ENCODE results near the gene HDAC1.
"Not testable (repeated sequence)": the region's sequence is repeated elsewhere in the genome, so short reads cannot be mapped to it uniquely, and the experiment has no call there.

HDAC1 gene

DNA sequence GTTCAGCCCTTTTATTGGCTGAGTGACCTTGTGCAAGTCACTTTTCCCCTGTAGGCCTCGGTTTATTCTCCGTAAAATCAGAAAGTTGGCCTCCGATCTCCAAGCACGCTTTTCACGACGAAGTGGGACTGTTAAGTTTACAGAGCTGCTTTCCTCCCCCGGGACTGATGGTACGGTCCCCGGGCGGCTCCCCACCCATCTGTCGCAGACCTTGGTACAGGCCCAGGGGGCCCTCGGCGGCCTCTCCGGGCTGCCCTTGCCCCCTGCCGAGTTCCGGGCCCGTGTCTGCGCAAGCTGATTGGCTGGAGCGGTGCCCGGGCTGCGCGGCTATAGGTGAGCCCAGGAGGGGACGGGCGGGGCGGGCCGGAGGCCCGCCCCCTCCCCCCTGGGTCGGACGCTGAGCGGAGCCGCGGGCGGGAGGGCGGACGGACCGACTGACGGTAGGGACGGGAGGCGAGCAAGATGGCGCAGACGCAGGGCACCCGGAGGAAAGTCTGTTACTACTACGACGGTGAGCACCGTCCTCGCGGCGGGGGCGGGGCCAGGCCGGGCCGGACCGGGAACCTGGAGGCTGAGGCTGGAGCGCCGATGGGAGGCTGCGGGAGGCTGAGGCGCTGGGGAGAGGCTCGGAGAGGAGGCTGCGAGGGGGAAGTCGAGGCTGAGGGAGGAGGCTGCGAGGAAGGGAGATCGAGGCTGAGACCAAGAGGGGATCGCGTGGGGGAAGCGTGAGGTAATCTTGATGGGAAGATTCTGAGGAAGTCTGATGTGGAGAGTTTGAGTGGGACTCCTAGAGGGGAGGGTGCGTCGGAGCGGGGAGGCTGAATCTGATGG is at the start of gene HDAC1:
Gene HDAC1 (plus strand): TSS at position 376 of the 831 bp plus-strand sequence. CDS start 87 bp downstream, at position 463.
- peak; percentile 91 to 97 (median 97) for DNase-seq (ENCODE audit: low read depth in 3 of 3)

DNA sequence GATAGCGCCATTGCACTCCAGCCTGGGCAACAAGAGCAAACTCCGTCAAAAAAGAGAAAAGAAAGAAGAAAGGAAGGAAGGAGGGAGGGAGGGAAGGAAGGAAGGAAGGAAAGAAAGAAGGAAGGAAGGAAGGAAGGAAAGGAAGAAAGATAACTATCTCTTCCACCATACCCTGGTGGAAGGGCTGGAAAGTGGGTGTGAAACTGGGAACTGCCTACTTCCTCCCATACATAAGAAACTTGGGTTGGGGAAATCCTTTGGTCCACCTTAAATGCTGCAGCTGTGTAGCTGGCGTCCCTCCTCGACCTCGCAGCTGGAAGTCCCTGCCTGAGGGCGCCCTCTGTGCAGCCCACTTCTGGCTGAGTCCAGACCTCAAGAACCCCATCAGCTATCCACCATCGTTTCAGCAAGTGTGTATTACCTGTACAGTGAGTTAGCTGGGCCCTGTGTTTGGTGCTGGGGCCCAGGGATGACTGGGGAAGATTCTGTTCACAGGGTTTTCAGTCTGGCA is 49.5 kb upstream of the HDAC1 start:
- DNase-seq (ENCODE audit: low read depth in 3 of 3), result no peak

DNA sequence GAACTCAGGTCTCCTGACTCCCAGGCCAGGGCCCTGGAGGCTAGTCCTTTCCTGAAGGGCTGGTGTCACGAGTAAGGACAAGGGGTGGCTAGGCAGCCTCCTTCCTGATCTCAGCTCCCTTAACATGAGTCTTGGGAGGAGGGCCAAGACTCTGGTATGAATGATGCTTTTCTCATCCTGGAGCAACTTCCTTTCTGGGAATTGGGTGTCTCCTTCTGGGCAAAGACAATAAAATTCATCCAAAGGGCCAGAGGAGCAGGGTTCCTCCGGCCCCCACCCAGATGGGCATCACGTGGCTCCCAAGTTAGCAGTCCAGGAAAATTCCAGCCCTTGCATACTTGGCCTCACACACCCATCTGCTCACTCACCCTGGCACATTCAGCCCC is 45.0 kb upstream of the HDAC1 start, which contains the start of gene FAM167B:
Gene FAM167B (plus strand): TSS at position 335 of the 386 bp plus-strand sequence. CDS start 200 bp downstream, outside the sequence.
- DNase-seq (ENCODE audit: low read depth in 3 of 3), result no peak

DNA sequence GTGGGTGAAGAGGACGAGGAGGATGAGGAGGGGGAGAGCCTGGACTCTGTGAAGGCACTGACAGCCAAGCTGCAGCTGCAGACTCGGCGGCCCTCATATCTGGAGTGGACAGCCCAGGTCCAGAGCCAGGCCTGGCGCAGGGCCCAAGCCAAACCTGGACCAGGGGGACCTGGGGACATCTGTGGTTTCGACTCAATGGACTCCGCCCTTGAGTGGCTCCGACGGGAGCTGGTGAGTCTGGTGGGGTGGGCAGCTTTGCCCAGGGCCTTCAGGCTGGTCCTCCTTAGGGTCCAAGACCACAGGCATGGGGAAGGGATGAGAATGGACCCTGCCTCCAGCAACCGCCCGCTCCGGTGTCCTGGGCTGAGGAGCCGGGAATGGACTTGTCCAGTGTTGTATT is 44.4 kb upstream of the HDAC1 start:
- no peak for DNase-seq (ENCODE audit: low read depth in 3 of 3)

DNA sequence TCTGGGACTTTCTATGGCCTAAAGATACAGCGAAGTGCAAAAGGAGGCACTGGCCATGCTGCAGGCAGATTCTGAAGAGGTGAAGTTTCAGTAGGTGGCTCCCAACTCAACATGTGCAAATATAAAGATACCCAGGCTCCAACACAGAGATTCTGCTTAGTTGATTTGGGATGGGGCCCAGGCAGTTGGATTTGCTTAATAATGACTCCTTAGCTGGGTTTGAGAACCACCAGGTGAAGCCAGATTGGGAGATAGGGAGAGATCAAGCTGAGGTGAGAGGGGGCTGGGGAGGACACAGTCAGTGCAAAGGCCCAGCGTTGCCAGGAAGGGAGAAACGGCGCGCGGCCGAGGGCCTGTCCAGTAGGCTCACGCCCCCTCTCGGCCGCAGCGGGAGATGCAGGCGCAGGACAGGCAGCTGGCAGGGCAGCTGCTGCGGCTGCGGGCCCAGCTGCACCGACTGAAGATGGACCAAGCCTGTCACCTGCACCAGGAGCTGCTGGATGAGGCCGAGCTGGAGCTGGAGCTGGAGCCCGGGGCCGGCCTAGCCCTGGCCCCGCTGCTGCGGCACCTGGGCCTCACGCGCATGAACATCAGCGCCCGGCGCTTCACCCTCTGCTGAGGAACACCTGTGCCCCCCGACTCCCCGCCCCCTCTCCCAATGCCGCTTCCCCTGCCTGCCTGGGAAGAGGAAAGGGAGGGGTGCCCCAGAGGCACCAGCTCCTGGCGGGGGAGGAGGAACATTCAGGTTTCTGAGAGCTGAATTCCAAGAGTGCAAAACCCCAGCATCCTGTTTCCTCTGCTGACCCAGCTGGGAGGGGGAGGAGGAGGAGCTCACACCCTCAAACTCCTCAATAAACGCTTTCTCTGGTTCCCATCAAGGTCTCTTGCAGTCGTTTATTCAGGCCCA is 43.6 kb upstream of the HDAC1 start:
- DNase-seq (ENCODE audit: low read depth in 3 of 3), result peak; percentile 63 to 86 (median 64)

DNA sequence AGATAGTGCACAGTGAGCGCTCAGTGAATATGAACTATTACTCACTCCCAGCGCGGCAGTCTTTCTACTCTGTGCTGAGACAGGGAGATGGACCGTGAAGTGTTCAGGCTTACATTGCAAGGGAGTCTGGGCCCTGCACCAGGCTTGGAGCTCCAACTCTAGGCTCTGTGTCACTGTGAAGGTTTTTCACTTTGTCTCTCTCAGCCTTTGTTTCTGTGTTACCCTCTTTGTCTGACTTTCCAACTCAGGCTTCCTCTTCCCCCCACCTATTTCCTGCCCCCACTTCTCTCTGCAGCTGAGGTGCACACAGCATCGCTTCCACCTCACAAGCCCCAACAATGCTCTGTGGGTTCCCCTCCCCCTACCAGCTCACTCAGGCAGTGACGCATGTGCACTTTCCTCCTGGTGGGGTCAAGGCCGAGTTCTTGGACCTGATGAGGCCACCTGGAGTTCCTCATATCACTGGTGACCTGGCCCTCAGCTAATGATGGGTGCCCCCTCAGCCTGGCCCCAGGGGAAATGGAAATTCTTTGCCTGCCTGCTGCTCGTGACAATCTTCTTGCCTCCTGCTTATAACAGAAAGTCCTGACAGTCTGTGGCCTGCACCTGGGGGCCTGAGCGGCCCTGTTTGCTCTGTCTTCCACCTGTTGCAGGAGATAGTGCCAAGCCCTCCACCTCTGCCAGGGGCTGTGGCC is 41.9 kb upstream of the HDAC1 start:
- DNase-seq (ENCODE audit: low read depth in 3 of 3), result peak; percentile 54 to 79 (median 60)

DNA sequence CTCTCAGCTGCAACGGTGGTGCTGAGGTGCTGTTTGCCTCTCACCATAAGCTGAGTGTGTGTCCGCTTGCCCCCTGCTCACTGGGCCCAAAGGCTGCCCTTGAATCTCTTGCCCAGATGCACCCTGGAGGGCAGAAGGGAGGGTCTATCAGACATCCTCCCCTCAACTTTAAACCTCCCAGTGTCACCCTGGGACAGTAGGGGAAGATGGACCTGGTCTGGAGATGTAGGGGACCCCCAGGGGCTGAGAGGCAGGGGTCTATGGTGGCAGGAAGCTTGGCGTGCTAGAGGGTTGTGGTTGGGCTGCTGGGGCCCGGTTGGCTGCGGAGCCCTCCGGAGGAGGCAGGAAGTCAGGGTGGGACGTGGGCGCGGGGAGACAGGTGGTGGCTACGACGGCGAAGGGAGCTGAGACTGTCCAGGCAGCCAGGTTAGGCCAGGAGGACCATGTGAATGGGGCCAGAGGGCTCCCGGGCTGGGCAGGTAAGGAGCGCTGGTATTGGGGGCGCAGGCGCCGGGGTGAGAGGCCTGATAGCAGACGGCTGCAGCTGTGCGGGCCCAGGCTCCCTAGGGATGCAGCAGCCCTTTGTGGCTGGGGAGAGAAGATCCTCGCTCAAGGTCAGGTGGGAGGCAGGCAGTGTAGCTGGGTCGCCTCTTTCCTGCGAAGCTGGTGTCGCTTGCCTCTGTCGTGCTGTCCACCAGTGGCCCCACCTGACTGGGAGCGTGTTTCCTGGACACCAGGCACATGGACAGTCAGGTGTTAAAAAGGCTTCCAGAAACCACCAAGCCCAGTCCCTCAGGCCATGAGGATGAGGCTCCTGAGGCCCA is 40.8 kb upstream of the HDAC1 start, which contains the start of gene LCK:
Gene LCK (plus strand): TSS at position 373 of the 824 bp plus-strand sequence. CDS start 23,065 bp downstream, outside the sequence.
- DNase-seq (ENCODE audit: low read depth in 3 of 3), result peak in 2 of 3 experiments; percentile 48 to 78

DNA sequence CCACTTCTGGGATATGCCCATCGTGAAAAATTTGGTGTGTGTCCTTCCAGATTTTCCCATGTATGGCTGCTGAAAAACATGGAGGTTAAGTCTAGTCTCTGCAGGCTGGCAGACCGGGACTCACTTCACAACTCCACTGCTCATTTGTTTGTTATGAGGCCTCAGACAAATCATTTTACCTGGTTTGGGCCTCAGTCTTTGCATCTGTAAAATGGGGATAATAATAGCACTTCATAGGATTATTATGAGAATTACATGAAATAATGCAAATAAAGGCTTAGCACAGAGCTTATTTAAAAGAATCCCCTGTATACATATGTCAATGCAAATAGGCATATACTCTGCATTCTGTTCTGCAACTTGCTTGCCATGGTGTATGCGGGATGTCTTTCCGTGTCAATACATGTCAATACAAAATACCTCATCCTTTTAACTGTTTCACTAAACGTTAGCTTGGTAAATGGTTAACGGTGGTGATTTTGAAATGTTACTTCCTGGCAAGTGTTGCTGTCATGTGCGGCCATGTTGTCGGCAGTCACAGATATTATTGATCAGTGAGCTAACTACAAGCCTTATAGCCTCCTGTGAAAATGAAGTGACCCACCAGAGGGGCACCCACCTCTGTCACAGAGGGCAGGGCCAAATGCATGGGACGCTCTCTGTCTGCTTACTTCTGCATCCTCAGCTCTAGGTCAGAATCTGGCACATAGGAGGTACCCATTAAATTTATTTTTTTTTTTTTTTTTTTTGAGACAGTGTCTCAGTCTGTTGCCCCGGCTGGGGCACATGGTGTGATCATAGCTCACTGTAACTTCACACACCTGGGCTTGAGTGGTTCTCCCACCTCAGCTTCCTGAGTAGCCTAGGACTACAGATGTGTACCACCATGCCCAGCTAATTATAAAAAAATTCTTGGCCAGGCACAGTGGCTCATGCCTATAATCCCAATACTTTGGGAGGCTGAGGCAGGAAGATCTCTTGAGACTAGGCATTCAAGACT is 36.5 kb upstream of the HDAC1 start:
- DNase-seq (ENCODE audit: low read depth in 3 of 3), result no peak

DNA sequence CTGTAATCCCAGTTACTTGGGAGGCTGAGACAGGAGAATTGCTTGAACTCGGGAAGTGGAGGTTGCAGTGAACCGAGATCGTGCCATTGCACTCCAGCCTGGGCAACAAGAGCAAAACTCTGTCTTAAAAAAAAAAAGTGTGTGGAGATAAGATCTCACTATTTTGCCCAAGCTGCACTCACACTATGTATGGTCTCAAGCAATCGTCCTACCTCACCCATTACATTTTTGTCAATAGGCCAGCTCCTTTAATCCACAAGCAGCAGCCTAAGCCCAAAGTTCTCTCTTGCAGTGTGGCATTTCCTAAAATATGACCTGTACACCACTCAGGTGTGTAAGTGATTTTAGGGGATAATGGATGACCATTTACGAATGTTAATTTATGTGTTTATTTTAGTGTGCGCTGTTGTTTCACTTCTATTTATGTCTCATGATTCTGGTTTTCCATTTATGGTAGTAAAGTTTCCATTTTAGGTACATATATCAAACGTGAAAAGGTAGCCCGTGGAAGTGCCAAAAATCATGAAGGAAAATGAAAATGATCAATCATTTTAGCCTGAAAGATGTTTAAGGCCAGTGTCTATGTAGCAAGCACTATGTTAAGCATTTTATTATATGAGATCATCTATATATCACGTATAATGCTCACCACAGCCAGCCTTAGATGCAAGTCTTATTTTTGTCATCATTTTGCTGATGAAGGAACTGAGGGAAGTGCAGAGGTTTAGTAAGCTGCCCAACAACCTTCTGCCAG is 35.2 kb upstream of the HDAC1 start:
- no peak for DNase-seq (ENCODE audit: low read depth in 3 of 3)

DNA sequence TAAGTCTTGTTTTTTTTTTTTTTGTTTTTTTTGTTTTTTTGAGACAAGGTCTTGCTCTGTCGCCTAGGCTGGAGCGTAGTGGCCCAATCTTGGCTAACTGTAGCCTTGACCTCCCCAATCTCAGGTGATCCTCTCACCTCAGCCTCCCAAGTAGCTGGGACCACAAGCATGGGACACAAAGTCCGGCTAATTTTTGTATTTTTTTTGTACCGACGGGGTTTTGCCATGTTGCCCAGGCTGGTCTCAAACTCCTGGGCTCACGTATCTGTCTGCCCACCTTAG is 34.7 kb upstream of the HDAC1 start:
- no peak for DNase-seq (ENCODE audit: low read depth in 3 of 3)

DNA sequence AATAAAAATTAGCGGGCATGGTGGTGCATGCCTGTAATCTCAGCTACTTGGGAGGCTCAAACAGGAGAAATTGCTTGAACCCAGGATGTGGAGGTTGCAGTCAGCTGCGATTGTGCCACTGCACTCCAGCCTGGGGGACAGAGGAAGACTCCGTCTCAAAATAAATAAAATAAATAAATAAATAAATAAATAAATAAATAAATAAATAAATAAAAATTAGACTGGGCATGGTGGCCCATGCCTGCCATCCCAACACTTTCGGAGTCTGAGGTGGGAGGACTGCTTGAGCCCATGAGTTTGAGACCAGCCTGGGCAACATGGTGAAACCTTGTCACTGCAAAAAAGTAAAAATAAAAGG is 28.7 kb upstream of the HDAC1 start:
- not testable (repeated sequence) for DNase-seq (ENCODE audit: low read depth in 3 of 3)

DNA sequence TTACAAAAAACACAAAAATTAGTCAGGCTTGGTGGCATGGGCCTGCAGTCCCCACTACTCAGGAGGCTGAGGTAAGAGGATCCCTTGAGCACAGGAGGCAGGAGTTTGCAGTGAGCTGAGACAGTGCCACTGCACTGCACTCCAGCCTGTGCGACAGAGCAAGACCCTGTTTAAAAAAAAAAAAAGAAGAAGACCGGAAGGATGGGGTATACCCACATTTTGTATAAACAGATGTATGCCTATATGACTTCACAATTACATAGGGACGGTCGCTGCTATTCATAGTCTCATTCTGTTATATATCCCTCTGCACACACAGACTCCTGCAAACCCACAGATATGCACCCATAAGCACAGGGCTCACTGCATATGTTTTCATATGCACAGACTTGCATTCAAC is 28.1 kb upstream of the HDAC1 start:
- no peak for DNase-seq (ENCODE audit: low read depth in 3 of 3)

DNA sequence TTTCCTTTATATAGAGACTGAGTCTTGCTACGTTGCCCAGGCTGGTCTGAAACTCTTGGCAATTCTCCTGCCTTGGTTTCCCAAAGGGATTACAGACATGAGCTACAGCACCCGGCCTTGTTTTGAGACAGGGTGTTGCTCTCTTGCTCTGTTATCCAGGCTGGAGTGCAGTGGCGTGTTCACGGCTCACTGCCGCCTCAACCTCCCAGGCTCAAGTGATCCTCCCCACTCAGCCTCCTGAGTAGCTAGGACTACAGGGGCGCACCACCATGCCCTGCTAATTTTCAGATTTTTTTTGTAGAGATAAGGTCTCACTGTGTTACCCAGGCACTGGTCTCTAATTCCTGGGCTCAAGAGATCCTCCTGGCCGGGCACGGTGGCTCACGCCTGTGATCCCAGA is 26.0 kb upstream of the HDAC1 start:
- no peak for DNase-seq (ENCODE audit: low read depth in 3 of 3)

DNA sequence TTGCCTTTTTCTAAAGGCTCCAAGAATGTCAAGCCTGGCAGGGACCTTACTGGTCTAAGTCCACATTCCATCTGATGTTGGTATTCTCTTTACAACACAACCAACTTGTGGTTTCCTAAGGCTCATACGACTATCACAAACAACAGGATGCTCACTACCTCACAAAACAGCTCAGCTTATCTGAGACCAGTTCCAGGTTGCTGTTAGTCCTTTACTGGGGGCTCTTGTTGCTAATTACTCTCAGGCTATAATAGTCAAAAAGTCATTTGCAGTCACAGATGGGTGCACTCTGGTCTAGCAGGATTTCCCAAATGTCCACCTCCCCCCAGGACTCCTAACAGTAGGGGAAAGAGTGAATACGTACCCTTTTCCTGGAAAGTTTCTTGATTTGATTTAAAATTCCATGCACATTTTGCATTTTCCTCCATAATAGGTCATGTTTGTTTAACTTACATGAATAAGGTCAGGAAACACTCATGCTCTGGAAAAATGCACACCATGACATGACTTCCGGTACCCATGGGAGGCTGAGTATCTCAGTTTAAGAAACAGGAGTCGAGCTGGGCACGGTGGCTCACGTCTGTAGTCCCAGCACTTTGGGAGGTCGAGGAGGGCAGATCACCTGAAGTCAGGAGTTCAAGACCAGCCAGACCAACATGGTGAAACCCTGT is 24.8 kb upstream of the HDAC1 start:
- DNase-seq (ENCODE audit: low read depth in 3 of 3), result no peak

DNA sequence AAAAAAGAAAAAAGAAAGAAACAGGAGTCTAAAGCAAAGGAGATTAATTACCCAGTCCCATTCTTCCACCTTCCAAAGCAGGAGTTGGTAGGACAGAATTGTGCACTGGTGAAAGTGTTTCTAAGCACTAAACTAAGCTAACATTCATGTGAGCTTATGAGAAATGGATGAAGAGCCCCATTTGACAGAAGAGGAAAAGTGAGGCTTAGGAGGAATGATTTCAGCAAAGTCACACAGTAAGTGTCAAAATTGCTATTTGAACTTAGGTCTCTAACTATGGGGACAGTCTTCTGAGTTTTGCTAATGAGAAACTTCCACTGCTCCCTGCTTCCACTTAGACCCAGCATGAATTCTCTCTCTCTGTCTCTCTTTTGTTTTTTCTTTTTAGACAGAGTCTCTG is 22.1 kb upstream of the HDAC1 start:
- DNase-seq (ENCODE audit: low read depth in 3 of 3), result no peak

DNA sequence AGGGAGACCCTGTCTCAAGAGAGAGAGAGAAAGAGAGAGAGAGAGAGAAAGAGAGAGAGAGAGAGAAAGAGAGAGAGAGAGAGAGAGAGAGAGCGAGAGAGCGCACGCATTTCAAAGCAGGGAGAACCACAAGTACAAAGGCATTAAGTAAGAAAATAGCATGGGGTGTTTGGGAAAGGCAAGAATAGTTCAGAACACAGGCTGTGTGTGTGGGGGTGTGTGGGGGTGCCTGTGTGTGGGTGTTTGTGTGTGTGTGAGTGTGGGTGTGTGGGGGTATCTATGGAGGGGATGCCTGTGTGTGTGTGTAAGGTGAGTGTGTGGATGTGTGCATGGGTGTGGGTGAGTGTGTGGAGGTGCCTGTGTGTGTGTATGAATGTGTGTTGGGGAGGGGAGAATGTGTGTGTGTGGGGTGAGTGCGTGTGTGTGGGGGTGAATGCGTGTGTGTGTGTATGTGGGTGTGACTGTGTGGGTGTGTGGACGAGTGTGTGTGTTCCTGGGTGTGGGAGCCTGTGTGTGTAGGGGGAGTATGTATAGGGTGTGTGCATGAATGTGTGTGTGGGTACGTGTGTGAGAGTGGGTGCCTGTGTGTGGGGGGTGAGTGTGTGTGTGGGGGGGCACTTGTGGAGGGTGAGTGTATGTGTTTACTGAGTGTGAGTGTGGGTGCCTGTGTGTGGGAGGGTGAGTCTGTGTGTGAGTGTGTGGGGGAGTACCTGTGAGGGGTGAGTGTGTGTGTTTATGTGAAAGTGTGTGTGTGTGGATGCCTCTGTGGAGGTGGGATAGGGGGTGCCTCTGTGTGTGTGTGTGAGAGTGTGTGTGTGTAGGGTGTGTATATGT is 19.1 kb upstream of the HDAC1 start:
- DNase-seq (ENCODE audit: low read depth in 3 of 3), result no peak

DNA sequence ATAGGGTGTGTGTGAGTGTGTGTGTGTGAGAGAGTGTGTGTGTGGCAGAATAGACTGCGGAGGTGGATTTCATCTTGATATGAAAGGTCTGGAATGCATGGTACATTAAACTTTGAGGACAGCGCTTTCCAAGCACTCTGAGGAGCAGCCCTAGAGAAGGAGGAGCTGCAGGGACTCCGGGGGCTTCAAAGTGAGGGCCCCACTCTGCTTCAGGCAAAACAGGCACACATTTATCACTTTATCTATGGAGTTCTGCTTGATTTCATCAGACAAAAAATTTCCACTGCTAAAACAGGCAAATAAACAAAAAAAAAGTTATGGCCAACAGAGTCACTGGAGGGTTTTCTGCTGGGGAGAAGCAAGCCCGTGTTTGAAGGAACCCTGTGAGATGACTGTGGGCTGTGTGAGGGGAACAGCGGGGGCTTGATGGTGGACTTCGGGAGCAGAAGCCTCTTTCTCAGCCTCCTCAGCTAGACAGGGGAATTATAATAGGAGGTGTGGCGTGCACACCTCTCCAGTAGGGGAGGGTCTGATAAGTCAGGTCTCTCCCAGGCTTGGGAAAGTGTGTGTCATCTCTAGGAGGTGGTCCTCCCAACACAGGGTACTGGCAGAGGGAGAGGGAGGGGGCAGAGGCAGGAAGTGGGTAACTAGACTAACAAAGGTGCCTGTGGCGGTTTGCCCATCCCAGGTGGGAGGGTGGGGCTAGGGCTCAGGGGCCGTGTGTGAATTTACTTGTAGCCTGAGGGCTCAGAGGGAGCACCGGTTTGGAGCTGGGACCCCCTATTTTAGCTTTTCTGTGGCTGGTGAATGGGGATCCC is 18.3 kb upstream of the HDAC1 start:
- peak; percentile 66 to 81 (median 73) for DNase-seq (ENCODE audit: low read depth in 3 of 3)
